Activated naive CD8-positive, alpha-beta T cell treated with anti-CD3 and anti-CD28 coated beads, Interleukin-2, amount 50 U/mL, for 16 hours (primary cell): Measurements from ENCODE around the gene FXYD6.

Experiments used
- DNase-seq: peaks from one replicate; pipeline ENCODE4 v3.0.0-alpha.2; 2020; ENCODE audit warnings: low read depth, low spot score

Gene FXYD6

GRCh38 chr11:117849781-117850414 lies 26.6 kb downstream of the FXYD6 start:
- DNase-seq: no peak

GRCh38 chr11:117843666-117844484 lies 32.6 kb downstream of the FXYD6 start:
- DNase-seq: peak; percentile 72

GRCh38 chr11:117842131-117842941 lies 34.1 kb downstream of the FXYD6 start:
- no peak for DNase-seq

GRCh38 chr11:117841551-117842031 lies 34.9 kb downstream of the FXYD6 start:
- DNase-seq: no peak

GRCh38 chr11:117840881-117841550 lies 35.4 kb downstream of the FXYD6 start:
- no peak for DNase-seq

- no peak for DNase-seq
Measured at GRCh38 chr11:117839936-117840813, 36.3 kb downstream of the FXYD6 start.

GRCh38 chr11:117839380-117839881 lies 37.0 kb downstream of the FXYD6 start:
- DNase-seq: no peak

GRCh38 chr11:117838901-117839300 lies 37.6 kb downstream of the FXYD6 start:
- DNase-seq: no peak

GRCh38 chr11:117837791-117838190 lies 38.7 kb downstream of the FXYD6 start:
- no peak for DNase-seq

- DNase-seq: no peak
Measured at GRCh38 chr11:117837070-117837776, 39.2 kb downstream of the FXYD6 start.

- DNase-seq: no peak
Measured at GRCh38 chr11:117836077-117836960, 40.1 kb downstream of the FXYD6 start.

- DNase-seq: no peak
Measured at GRCh38 chr11:117835576-117835975, 40.9 kb downstream of the FXYD6 start.

GRCh38 chr11:117834838-117835443 lies 41.5 kb downstream of the FXYD6 start:
- DNase-seq: no peak

GRCh38 chr11:117834068-117834810 lies 42.2 kb downstream of the FXYD6 start:
- no peak for DNase-seq

- DNase-seq: no peak
Measured at GRCh38 chr11:117833401-117833891, 43.0 kb downstream of the FXYD6 start.

- DNase-seq: no peak
Measured at GRCh38 chr11:117832511-117832910, 43.9 kb downstream of the FXYD6 start.

- no peak for DNase-seq
Measured at GRCh38 chr11:117831661-117832415, 44.6 kb downstream of the FXYD6 start.
